SJCRH30 (cell line): Measurements from ENCODE around the gene PLEKHB1. TPM values are rescaled to one million over a fixed set of nuclear protein-coding genes. Genes with fewer than 3 reads are reported as not detected.

Experiments used
- DNase-seq, 2 experiments: peaks; one replicate each; pipeline ENCODE4 v3.0.0-alpha.2; 2015 to 2020
- H3K27ac ChIP-seq: fragments of 250-450 bp; sonication (Bioruptor Pico); 2 replicates; pipeline ENCODE4 v1.5.1; 2020; ENCODE audit warnings: mild to moderate bottlenecking, moderate library complexity
- H3K27me3 ChIP-seq: fragments of 250-450 bp; sonication (Bioruptor Pico); 2 replicates; pipeline ENCODE4 v1.5.1; 2020; ENCODE audit warnings: mild to moderate bottlenecking, moderate library complexity
- H3K36me3 ChIP-seq: fragments of 250-450 bp; sonication (Bioruptor Pico); 2 replicates; pipeline ENCODE4 v1.5.1; 2020; ENCODE audit warnings: mild to moderate bottlenecking, moderate library complexity
- H3K4me1 ChIP-seq: fragments of 250-450 bp; sonication (Bioruptor Pico); 2 replicates; pipeline ENCODE4 v1.5.1; 2020; ENCODE audit warnings: mild to moderate bottlenecking, moderate library complexity
- H3K4me3 ChIP-seq: fragments of 250-450 bp; sonication (Bioruptor Pico); 2 replicates; pipeline ENCODE4 v1.5.1; 2020; ENCODE audit warnings: mild to moderate bottlenecking, moderate library complexity
- H3K9me3 ChIP-seq: fragments of 250-450 bp; sonication (Bioruptor Pico); replicated peaks from 2 replicates; pipeline ENCODE4 v1.5.1; 2020; ENCODE audit warnings: mild to moderate bottlenecking, moderate library complexity
- total RNA-seq: library from RNA; depleted of rRNA; stranded (reverse); fragments of >200 nt; shearing (Covaris generic); gene quantifications from 2 replicates; pipeline ENCODE4 v1.2.3, GENCODE V29; 2014

The PLEKHB1 gene
- total RNA-seq, 1 experiment from 2014 or later: 5.4 TPM

- no peak for DNase-seq
- Histone ChIP-seq H3K9me3 (peaks cover 3% of the 10 kb centered on the region; the same call in 1 of the 2 replicates), H3K36me3 (no peaks in the 10 kb centered on the region), H3K27me3 (no peaks in the 10 kb centered on the region), H3K27ac (no peak overlapping the region), H3K4me1 (0 out of 2 replicates have a peak, but pooled peaks cover 3% of the 10 kb centered on the region), H3K4me3 (no peak overlapping the region)
Observed at GRCh38 chr11:73636249-73636648, 10.1 kb upstream of the PLEKHB1 start.

- no peak for DNase-seq
- no peak overlapping the region for H3K27ac ChIP-seq
- no peak overlapping the region for H3K4me3 ChIP-seq
- H3K36me3 ChIP-seq: no peaks in the 10 kb centered on the region
- H3K27me3 ChIP-seq: no peaks in the 10 kb centered on the region
- 0 out of 2 replicates have a peak, but pooled peaks cover 3% of the 10 kb centered on the region for H3K4me1 ChIP-seq
- peaks cover 2% of the 10 kb centered on the region; the same call in 1 of the 2 replicates for H3K9me3 ChIP-seq
Observed at GRCh38 chr11:73637012-73637411, 9.4 kb upstream of the PLEKHB1 start.

- no peak for DNase-seq
- Histone ChIP-seq H3K36me3 (no peaks in the 10 kb centered on the region), H3K27ac (no peak overlapping the region), H3K4me3 (no peak overlapping the region), H3K4me1 (0 out of 2 replicates have a peak, but pooled peaks cover 3% of the 10 kb centered on the region), H3K27me3 (no peaks in the 10 kb centered on the region), H3K9me3 (no peaks in the 10 kb centered on the region)
Observed at GRCh38 chr11:73640592-73640991, 5.8 kb upstream of the PLEKHB1 start.

GRCh38 chr11:73641668-73642067, 4.7 kb upstream of the PLEKHB1 start:
- no peak for DNase-seq
- Histone ChIP-seq H3K9me3 (no peaks in the 10 kb centered on the region), H3K36me3 (no peaks in the 10 kb centered on the region), H3K27ac (no peak overlapping the region), H3K4me1 (0 out of 2 replicates have a peak, but pooled peaks cover 3% of the 10 kb centered on the region), H3K27me3 (no peaks in the 10 kb centered on the region), H3K4me3 (no peak overlapping the region)

GRCh38 chr11:73645121-73645969, 1.0 kb upstream of the PLEKHB1 start:
- no peaks in the 10 kb centered on the region for H3K27me3 ChIP-seq
- DNase-seq: no peak
- no peaks in the 10 kb centered on the region for H3K36me3 ChIP-seq
- H3K4me3 ChIP-seq: no peak overlapping the region
- 0 out of 2 replicates have a peak, but pooled peaks cover 2% of the 10 kb centered on the region for H3K4me1 ChIP-seq
- H3K9me3 ChIP-seq: no peaks in the 10 kb centered on the region
- H3K27ac ChIP-seq: no peak overlapping the region

GRCh38 chr11:73647459-73648100, 1.2 kb downstream of the PLEKHB1 start:
- H3K27me3 ChIP-seq: no peaks in the 10 kb centered on the region
- no peak overlapping the region for H3K27ac ChIP-seq
- H3K36me3 ChIP-seq: no peaks in the 10 kb centered on the region
- H3K9me3 ChIP-seq: no peaks in the 10 kb centered on the region
- H3K4me1 ChIP-seq: peaks cover 13% of the 10 kb centered on the region
- H3K4me3 ChIP-seq: no peak overlapping the region
- DNase-seq: peak; percentile 92 to 94

GRCh38 chr11:73648121-73648520, 1.7 kb downstream of the PLEKHB1 start:
- no peaks in the 10 kb centered on the region for H3K36me3 ChIP-seq
- no peak for DNase-seq
- no peaks in the 10 kb centered on the region for H3K9me3 ChIP-seq
- no peak overlapping the region for H3K4me3 ChIP-seq
- no peak overlapping the region for H3K27ac ChIP-seq
- no peaks in the 10 kb centered on the region for H3K27me3 ChIP-seq
- H3K4me1 ChIP-seq: peaks cover 16% of the 10 kb centered on the region

GRCh38 chr11:73648571-73649046, 2.2 kb downstream of the PLEKHB1 start:
- Histone ChIP-seq H3K27me3 (no peaks in the 10 kb centered on the region), H3K27ac (no peak overlapping the region), H3K4me1 (peaks cover 16% of the 10 kb centered on the region), H3K9me3 (no peaks in the 10 kb centered on the region), H3K4me3 (no peak overlapping the region), H3K36me3 (no peaks in the 10 kb centered on the region)
- no peak for DNase-seq

GRCh38 chr11:73649206-73649605, 2.8 kb downstream of the PLEKHB1 start:
- no peaks in the 10 kb centered on the region for H3K9me3 ChIP-seq
- peaks cover 16% of the 10 kb centered on the region for H3K4me1 ChIP-seq
- H3K4me3 ChIP-seq: no peak overlapping the region
- H3K36me3 ChIP-seq: no peaks in the 10 kb centered on the region
- H3K27ac ChIP-seq: no peak overlapping the region
- H3K27me3 ChIP-seq: no peaks in the 10 kb centered on the region
- DNase-seq: no peak

- no peak overlapping the region for H3K4me3 ChIP-seq
Observed at GRCh38 chr11:73650400-73650799, 4.0 kb downstream of the PLEKHB1 start.

GRCh38 chr11:73651252-73651651, 4.9 kb downstream of the PLEKHB1 start:
- Histone ChIP-seq H3K9me3 (no peaks in the 10 kb centered on the region), H3K4me3 (no peak overlapping the region), H3K36me3 (no peaks in the 10 kb centered on the region), H3K4me1 (peaks cover 16% of the 10 kb centered on the region), H3K27ac (no peak overlapping the region), H3K27me3 (no peaks in the 10 kb centered on the region)
- DNase-seq: no peak

More at GRCh38 chr11:73650400-73650799, 4.0 kb downstream of the PLEKHB1 start:
- Histone ChIP-seq H3K9me3 (no peaks in the 10 kb centered on the region), H3K4me1 (peaks cover 16% of the 10 kb centered on the region), H3K27me3 (no peaks in the 10 kb centered on the region), H3K27ac (no peak overlapping the region), H3K36me3 (no peaks in the 10 kb centered on the region)
- no peak for DNase-seq

- no peak for DNase-seq
- Histone ChIP-seq H3K27me3 (no peaks in the 10 kb centered on the region), H3K9me3 (no peaks in the 10 kb centered on the region), H3K4me3 (no peak overlapping the region), H3K27ac (peak overlapping the region; percentile 91), H3K4me1 (peaks cover 16% of the 10 kb centered on the region), H3K36me3 (no peaks in the 10 kb centered on the region)
Observed at GRCh38 chr11:73651661-73652045, 5.3 kb downstream of the PLEKHB1 start.

GRCh38 chr11:73652046-73652730, 5.8 kb downstream of the PLEKHB1 start:
- peak; percentile 93 to 96 for DNase-seq

GRCh38 chr11:73652856-73653559, 6.6 kb downstream of the PLEKHB1 start:
- peaks cover 14% of the 10 kb centered on the region for H3K4me1 ChIP-seq
- H3K4me3 ChIP-seq: no peak overlapping the region
- no peaks in the 10 kb centered on the region for H3K36me3 ChIP-seq
- DNase-seq: peak; percentile 78 to 88
- H3K27ac ChIP-seq: peak overlapping the region; percentile 91
- H3K27me3 ChIP-seq: no peaks in the 10 kb centered on the region
- no peaks in the 10 kb centered on the region for H3K9me3 ChIP-seq

More at GRCh38 chr11:73652046-73652730, 5.8 kb downstream of the PLEKHB1 start:
- peaks cover 16% of the 10 kb centered on the region for H3K4me1 ChIP-seq
- H3K4me3 ChIP-seq: no peak overlapping the region
- no peaks in the 10 kb centered on the region for H3K27me3 ChIP-seq
- peak overlapping the region; percentile 91 for H3K27ac ChIP-seq
- no peaks in the 10 kb centered on the region for H3K36me3 ChIP-seq
- no peaks in the 10 kb centered on the region for H3K9me3 ChIP-seq
